Stomach (tissue), 4 donors: ENCODE measurements around the gene SLC26A9.

ENCODE experiments used
- EP300 ChIP-seq: sonication (generic); formaldehyde crosslinking; IDR thresholded peaks from one replicate; pipeline ENCODE4 v1.6.1; 2017; ENCODE audit warnings: antibody characterized with exemption
- POLR2AphosphoS5 ChIP-seq, 3 donors: sonication (generic); formaldehyde crosslinking; IDR thresholded peaks; one replicate each; pipeline ENCODE4 v1.6.1; 2016; ENCODE audit warnings: antibody characterized with exemption in 3 of 3

GRCh38 chr1:205972491-205973168 is 29.4 kb upstream of the SLC26A9 start:
- no peak for TF ChIP-seq EP300
- no peak for TF ChIP-seq POLR2AphosphoS5 (IDR thresholded peaks at IDR 0.05)
